Suprapubic skin (tissue), 3 donors: Measurements from ENCODE around the gene VILL.

Experiments
- EP300 ChIP-seq: sonication (generic); formaldehyde crosslinking; IDR thresholded peaks from one replicate; pipeline ENCODE4 v1.6.1; 2017; ENCODE audit warnings: antibody characterized with exemption
- POLR2A ChIP-seq, 2 donors: fragments of 450-650 bp; IDR thresholded peaks; one replicate each; pipeline ENCODE4 v1.6.1; 2017; ENCODE audit warnings: antibody characterized with exemption in 2 of 2, mild to moderate bottlenecking in 2 of 2, moderate library complexity in 2 of 2
- TF ChIP-seq, protein P1 (sequence below), 2 donors: fragments of 200-600 bp in 1 of 2; fragments of 450-650 bp in 1 of 2; sonication (generic) in 1 of 2; IDR thresholded peaks; one replicate each; pipeline ENCODE4 v1.5.1; 2016 to 2019; ENCODE audit warnings: antibody characterized with exemption in 2 of 2, mild to moderate bottlenecking in 1 of 2, moderate library complexity in 1 of 2

DNA sequence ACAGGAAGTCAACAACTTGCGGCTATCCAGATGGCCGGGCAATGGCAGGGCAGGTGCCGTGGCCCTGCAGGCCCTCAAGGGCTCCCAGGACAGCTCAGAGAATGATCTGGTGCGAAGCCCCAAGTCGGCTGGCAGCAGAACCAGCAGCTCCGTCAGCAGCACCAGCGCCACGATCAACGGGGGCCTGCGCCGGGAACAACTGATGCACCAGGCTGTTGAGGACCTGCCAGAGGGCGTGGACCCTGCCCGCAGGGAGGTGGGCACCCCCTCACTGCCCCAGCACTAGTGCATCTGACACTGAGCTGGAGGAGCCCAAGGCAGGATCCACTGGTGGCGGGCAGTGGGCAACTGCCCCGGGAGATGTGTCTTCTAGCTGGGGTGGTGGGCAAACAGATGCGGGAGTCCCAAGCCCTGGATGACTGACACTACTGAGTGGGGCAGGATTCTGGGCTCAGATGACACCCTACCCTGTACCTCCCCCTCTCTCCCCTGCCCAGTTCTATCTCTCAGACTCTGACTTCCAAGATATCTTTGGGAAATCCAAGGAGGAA lies 15.9 kb downstream of the VILL start:
- TF ChIP-seq, protein P1, sequence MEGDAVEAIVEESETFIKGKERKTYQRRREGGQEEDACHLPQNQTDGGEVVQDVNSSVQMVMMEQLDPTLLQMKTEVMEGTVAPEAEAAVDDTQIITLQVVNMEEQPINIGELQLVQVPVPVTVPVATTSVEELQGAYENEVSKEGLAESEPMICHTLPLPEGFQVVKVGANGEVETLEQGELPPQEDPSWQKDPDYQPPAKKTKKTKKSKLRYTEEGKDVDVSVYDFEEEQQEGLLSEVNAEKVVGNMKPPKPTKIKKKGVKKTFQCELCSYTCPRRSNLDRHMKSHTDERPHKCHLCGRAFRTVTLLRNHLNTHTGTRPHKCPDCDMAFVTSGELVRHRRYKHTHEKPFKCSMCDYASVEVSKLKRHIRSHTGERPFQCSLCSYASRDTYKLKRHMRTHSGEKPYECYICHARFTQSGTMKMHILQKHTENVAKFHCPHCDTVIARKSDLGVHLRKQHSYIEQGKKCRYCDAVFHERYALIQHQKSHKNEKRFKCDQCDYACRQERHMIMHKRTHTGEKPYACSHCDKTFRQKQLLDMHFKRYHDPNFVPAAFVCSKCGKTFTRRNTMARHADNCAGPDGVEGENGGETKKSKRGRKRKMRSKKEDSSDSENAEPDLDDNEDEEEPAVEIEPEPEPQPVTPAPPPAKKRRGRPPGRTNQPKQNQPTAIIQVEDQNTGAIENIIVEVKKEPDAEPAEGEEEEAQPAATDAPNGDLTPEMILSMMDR (IDR thresholded peaks at IDR 0.05), result no peak
- TF ChIP-seq POLR2A (IDR thresholded peaks at IDR 0.05), result no peak
- TF ChIP-seq EP300, result no peak
